GM21529 (cell line): ENCODE data around the gene ZBED1.
"Not testable (repeated sequence)": the region's sequence is repeated elsewhere in the genome, so short reads cannot be mapped to it uniquely, and the experiment has no call there.

Source experiments
- ATAC-seq: cut with Tn5 transposase; IDR thresholded peaks from one replicate; pipeline ENCODE4 v1.9.1; 2021; ENCODE audit not compliant: unreplicated experiment

ZBED1 gene

DNA sequence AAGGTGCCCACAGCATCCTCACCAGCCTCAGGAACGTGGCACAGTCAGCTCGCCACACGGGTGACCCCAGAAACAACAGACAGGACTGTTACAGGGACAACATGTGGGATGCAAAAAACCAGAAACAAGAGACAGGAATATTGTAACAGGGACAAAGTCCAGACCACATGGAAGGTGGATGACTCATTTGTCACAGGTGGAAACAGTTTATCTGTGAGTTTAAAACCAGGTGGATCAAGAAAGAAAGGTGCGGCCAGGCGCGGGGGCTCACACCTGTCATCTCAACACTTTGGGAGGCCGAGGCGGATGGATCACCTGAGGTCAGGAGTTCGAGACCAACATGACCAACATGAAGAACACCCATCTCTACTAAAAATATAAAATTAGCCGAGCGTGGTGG, 23.5 kb downstream of the ZBED1 start:
- not testable (repeated sequence) for ATAC-seq

- no peak for ATAC-seq
Measured at GRCh38 chrX:2474963-2475726, 25.6 kb downstream of the ZBED1 start.

DNA sequence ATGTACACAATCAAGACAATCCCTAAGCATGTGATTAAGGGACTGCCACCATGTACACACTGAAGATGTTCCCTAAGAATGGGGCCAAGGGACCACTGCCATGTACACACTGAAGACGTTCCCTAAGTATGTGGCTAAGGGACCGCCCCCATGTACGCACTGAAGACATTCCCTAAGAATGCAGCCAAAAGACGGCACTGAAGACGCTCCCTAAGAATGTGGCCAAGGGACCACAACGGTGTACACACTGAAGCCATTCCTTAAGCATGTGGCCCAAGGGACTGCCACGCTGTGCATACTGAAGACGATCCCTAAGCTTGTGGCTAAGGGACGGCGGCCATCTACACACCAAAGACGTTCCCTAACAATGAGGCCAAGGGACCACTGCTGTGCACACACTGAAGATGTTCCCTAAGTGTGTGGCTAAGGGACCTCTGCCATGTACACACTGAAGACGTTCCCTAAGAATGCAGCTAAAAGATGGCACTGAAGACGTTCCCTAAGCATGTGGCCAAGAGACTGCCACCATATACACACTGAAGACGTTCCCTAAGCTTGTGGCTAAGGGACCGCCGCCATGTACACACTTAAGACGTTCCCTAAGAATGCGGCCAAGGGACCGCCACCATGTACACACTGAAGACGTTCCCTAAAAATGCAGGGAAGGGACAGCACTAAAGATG, 26.4 kb downstream of the ZBED1 start:
- no peak for ATAC-seq

DNA sequence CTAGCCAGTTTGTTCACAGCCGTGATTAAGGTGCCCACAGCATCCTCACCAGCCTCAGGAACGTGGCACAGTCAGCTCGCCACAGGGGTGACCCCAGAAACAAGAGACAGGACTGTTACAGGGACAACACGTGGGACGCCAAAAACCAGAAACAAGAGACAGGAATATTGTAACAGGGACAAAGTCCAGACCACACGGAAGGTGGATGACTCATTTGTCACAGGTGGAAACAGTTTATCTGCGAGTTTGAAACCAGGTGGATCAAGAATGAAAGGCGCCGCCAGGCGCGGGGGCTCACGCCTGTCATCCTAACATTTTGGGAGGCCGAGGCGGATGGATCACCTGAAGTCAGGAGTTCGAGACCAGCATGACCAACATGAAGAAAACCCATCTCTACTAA, 27.7 kb downstream of the ZBED1 start:
- ATAC-seq, result not testable (repeated sequence)

- ATAC-seq, result no peak
Measured at GRCh38 chrX:2471641-2472040, 29.1 kb downstream of the ZBED1 start.

GRCh38 chrX:2471126-2471525, 29.6 kb downstream of the ZBED1 start:
- not testable (repeated sequence) for ATAC-seq

DNA sequence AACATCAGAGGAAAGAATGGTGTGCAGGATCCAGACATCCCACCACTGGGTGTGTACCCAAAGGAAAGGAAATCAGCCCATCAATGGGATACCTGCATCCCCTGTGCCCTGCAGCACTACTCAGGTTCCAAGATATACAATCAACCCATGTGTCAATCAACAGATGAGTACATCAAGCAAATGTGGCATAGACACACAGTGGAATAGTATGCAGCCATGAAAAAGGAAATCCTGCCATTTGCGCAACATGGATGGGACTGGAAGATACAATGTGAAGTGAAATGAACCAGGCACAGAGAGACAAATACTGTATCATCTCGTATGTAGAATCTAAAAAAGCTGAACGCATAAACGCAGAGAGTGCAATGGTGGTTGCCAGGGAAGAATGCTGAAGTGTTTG, 30.9 kb downstream of the ZBED1 start:
- not testable (repeated sequence) for ATAC-seq

DNA sequence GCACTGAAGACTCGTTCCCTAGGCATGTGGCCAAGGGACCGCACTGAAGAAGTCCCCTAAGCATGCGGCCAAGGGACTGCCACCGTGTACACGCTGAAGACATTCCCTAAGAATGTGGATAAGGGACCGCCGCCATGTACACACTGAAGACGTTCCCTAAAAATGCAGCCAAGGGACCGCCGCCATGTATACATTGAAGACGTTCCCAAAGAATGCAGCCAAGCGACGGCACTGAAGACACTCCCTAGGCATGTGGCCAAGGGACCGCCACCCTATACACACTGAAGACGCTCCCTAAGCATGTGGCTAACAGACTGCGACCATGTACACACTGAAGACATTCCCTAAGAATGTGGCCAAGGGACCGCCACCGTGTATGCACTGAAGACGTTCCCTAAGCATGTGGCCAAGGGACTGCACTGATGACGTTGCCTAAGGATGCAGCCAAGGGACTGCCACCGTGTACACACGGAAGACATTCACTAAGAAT, 31.5 kb downstream of the ZBED1 start:
- no peak for ATAC-seq

DNA sequence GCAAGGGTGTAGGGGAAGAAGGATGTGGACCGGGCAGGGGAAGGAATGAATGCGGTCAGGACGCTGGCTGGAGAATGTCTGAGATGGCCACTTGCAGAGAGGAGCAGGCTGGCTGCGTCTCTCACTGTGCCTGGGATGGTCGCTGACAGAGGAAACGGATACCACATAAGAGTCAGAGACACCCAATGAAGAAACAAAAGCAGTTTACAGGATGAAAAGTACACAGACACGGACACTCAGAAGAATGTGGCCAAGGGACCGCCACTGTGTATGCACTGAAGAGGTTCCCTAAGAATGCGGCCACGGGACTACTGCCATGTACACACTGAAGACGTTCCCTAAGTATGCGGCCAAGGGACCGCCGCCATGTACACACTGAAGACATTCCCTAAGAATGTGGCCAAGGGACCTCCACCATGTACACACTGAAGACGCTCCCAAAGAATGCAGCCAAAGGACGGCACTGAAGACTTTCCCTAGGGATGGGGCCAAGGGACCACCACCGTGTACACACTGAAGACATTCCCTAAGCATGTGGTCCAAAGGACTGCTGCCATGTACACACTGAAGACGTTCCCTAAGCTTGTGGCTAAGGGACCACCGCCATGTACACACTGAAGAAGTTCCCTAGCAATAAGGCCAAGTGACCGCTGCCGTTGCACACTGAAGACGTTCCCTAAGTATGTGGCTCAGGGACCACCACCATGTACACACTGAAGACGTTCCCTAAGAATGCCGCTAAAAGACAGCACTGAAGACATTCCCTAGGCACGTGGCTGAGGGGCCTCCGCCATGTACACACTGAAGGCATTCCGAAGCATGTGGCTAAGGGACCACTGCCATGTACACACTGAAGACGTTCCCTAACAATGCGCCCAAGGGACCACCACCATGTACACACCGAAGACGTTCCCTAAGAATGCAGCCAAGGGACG, 32.2 kb downstream of the ZBED1 start:
- ATAC-seq, result no peak

GRCh38 chrX:2466876-2467656, 33.7 kb downstream of the ZBED1 start:
- no peak for ATAC-seq

DNA sequence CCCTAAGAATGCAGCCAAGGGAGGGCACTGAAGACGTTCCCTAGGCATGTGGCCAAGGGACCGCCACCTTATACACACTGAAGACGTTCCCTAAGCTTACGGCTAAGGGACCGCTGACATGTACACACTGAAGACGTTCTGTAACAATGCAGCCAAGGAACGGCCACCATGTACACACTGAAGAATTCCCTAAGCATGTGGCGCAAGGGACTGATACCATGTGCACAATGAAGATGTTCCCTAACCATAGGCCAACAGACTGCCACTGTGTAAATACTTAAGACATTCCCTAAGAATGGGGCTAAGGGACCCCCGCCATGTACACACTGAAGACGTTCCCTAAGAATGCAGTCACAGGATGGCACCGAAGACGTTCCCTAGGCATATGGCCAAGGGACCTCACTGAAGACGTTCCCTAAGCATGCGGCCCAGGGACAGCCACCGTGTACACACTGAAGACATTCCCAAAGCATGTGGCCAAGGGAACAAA, 36.1 kb downstream of the ZBED1 start:
- ATAC-seq, result no peak

- ATAC-seq, result no peak
Measured at GRCh38 chrX:2463973-2464676, 36.7 kb downstream of the ZBED1 start.

DNA sequence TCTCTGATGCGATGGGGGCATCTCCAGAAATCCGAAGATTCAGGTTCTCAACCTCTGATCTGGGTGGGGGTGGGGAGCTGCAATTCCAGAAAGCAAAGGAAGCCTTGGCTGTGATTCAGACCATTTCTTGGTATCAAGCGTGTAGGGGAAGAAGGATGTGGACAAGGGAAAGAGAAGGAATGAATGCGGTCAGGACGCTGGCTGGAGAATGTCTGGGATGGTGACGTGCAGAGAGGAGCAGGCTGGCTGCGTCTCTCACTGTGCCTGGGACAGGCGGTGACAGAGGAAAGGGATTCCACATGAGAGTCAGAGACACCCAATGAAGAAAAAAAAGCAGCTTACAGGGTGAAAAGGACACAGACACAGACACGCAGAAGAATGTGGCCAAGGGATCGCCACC, 37.3 kb downstream of the ZBED1 start:
- not testable (repeated sequence) for ATAC-seq

DNA sequence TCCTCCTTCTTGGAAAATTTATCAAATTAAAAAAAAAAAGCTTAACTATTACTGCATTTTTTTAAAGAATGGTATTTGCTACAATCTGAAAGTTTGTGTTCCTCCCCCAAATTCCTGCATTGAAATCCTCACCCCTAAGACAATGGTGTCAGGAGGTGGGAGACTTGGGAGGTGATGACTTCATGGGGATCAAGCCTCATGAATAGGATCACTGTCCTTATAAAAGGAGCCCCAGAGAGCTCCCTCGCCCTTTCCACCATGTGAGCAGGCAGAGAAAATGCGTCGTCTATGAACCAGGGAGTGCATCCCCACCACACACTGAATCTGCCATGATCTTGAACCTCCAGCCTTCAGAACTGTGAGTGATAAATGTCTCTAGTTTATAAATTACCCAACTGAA, 38.0 kb downstream of the ZBED1 start:
- ATAC-seq, result no peak

- no peak for ATAC-seq
Measured at GRCh38 chrX:2462074-2462473, 38.7 kb downstream of the ZBED1 start.

DNA sequence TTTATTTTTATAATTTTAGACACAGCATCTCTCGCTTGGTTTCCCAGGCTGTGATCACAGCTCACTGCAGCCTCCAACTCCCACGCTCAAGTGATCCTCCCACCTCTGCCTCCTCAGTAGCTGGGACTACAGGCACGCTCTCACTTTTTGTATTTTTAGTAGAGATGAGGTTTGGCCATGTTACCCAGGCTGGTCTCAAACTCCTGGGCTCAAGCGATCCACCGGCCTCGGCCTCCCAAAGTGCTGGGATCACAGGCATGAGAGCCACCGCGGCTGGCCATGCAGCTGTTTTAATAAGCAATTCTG, 39.1 kb downstream of the ZBED1 start:
- ATAC-seq, result no peak

GRCh38 chrX:2460821-2461710, 39.7 kb downstream of the ZBED1 start:
- not testable (repeated sequence) for ATAC-seq

DNA sequence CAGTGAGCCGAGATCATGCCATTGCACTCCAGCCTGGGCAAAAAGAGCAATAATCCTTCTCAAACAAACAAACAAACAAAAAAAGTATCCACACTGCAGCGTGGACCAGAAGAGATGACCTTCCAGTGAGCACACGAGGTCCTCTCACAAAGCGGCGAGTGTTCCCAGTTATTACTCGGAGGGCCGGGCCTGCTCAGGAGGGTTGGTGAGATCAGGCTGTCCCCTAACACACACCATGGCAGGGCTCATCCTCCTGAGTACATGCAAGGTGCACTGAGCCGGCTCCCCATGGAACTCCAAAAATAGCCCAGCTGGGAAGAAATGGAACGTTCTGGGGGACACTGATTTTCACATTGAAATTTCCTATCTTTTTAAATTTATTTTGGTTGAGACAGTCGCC, 40.7 kb downstream of the ZBED1 start:
- ATAC-seq, result not testable (repeated sequence)

GRCh38 chrX:2458309-2458708, 42.5 kb downstream of the ZBED1 start:
- ATAC-seq, result no peak
